ENCODE data around the gene HS6ST3. TPM values are rescaled to one million over a fixed set of nuclear protein-coding genes. Genes with fewer than 3 reads are reported as not detected.

The HS6ST3 gene
- total and polyA plus RNA-seq, 8 donors = 0.65 to 3.4 (median 1.8) TPM

GRCh38 chr13:96179309-96179708, 89.4 kb downstream of the HS6ST3 start:
- H3K4me1 ChIP-seq = no peaks in the 10 kb centered on the region
- no peaks in the 10 kb centered on the region for H3K27me3 ChIP-seq
- H3K9me3 ChIP-seq = no peaks in the 10 kb centered on the region
- DNase-seq (no peak), FAIRE-seq (no peak), ATAC-seq (no peak)
- TF ChIP-seq CTCF (IDR thresholded peaks at IDR 0.05) = no peak
- H3K4me3 ChIP-seq = no peak overlapping the region
- intact Hi-C loops (cut with DNase I) = no loop called here
- H3K27ac ChIP-seq = no peak overlapping the region
- 90% methylated on average over 5 of the region's 5 CpGs for WGBS, 2 donors
- no peaks in the 10 kb centered on the region for H3K36me3 ChIP-seq

- ATAC-seq = peak in 1 of 4 donors; percentile 55
- no peaks in the 10 kb centered on the region for H3K4me1 ChIP-seq
- DNase-seq = no peak
- H3K27ac ChIP-seq = no peak overlapping the region
- no peak for TF ChIP-seq CTCF (IDR thresholded peaks at IDR 0.05)
- H3K36me3 ChIP-seq = no peaks in the 10 kb centered on the region
- intact Hi-C loops (cut with DNase I) = no loop called here
- no peaks in the 10 kb centered on the region for H3K27me3 ChIP-seq
- H3K4me3 ChIP-seq = no peak overlapping the region
- FAIRE-seq = no peak
- no peaks in the 10 kb centered on the region for H3K9me3 ChIP-seq
- WGBS, 2 donors = 53% methylated on average over 5 of the region's 5 CpGs
Observed at GRCh38 chr13:96181911-96182310, 92.0 kb downstream of the HS6ST3 start.

GRCh38 chr13:96185818-96186217, 95.9 kb downstream of the HS6ST3 start:
- Histone ChIP-seq H3K36me3 (no peaks in the 10 kb centered on the region), H3K9me3 (no peaks in the 10 kb centered on the region), H3K4me3 (no peak overlapping the region), H3K4me1 (no peaks in the 10 kb centered on the region), H3K27me3 (no peaks in the 10 kb centered on the region), H3K27ac (no peak overlapping the region)
- intact Hi-C loops (cut with DNase I) = no loop called here
- TF ChIP-seq CTCF (IDR thresholded peaks at IDR 0.05) = no peak
- WGBS, 2 donors = 85 to 89% methylated on average over 6 of the region's 6 CpGs
- FAIRE-seq (no peak), DNase-seq (no peak), ATAC-seq (no peak)

- Histone ChIP-seq H3K27me3 (no peaks in the 10 kb centered on the region), H3K27ac (no peak overlapping the region), H3K9me3 (no peaks in the 10 kb centered on the region), H3K4me1 (no peaks in the 10 kb centered on the region), H3K36me3 (no peaks in the 10 kb centered on the region), H3K4me3 (no peak overlapping the region)
- ATAC-seq (no peak), DNase-seq (no peak), FAIRE-seq (no peak)
- TF ChIP-seq CTCF (IDR thresholded peaks at IDR 0.05) = no peak
- intact Hi-C loops (cut with DNase I) = no loop called here
- 56 to 57% methylated on average over 3 of the region's 3 CpGs for WGBS, 2 donors
Observed at GRCh38 chr13:96191367-96191766, 101.5 kb downstream of the HS6ST3 start.

- no peaks in the 10 kb centered on the region for H3K9me3 ChIP-seq
- no peaks in the 10 kb centered on the region for H3K36me3 ChIP-seq
- WGBS, 2 donors = 78 to 79% methylated on average over 5 of the region's 5 CpGs
- TF ChIP-seq CTCF (IDR thresholded peaks at IDR 0.05) = no peak
- H3K27ac ChIP-seq = no peak overlapping the region
- FAIRE-seq = no peak
- DNase-seq = no peak
- no peaks in the 10 kb centered on the region for H3K27me3 ChIP-seq
- ATAC-seq = no peak
- intact Hi-C loops (cut with DNase I) = no loop called here
- H3K4me3 ChIP-seq = no peak overlapping the region
- no peaks in the 10 kb centered on the region for H3K4me1 ChIP-seq
Observed at GRCh38 chr13:96193728-96194310, 103.9 kb downstream of the HS6ST3 start.
